OCI-LY7 (cell line): Measurements from ENCODE around the gene BPIFB2.

ENCODE experiments used
- EZH2phosphoT487 ChIP-seq: fragments of 200-600 bp; sonication (generic); IDR thresholded peaks from 2 replicates; pipeline ENCODE4 v1.6.1; 2018; ENCODE audit warnings: low read depth, borderline replicate concordance, mild to moderate bottlenecking, mixed run types, antibody characterized with exemption, low read length, moderate library complexity, mixed read lengths
- TF ChIP-seq, protein P1 (sequence below): fragments of 200-600 bp; sonication (generic); conservative IDR thresholded peaks from 2 replicates; pipeline ENCODE4 v1.5.1; 2014; ENCODE audit warnings: mild to moderate bottlenecking, antibody characterized with exemption, low read length, moderate library complexity, mixed read lengths

GRCh38 chr20:32960222-32960518, 47.3 kb upstream of the BPIFB2 start:
- no peak for TF ChIP-seq EZH2phosphoT487
- TF ChIP-seq, protein P1, sequence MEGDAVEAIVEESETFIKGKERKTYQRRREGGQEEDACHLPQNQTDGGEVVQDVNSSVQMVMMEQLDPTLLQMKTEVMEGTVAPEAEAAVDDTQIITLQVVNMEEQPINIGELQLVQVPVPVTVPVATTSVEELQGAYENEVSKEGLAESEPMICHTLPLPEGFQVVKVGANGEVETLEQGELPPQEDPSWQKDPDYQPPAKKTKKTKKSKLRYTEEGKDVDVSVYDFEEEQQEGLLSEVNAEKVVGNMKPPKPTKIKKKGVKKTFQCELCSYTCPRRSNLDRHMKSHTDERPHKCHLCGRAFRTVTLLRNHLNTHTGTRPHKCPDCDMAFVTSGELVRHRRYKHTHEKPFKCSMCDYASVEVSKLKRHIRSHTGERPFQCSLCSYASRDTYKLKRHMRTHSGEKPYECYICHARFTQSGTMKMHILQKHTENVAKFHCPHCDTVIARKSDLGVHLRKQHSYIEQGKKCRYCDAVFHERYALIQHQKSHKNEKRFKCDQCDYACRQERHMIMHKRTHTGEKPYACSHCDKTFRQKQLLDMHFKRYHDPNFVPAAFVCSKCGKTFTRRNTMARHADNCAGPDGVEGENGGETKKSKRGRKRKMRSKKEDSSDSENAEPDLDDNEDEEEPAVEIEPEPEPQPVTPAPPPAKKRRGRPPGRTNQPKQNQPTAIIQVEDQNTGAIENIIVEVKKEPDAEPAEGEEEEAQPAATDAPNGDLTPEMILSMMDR: no peak
